ENCODE data around the gene ABCA5.
"Not testable (repeated sequence)": the region's sequence is repeated elsewhere in the genome, so short reads cannot be mapped to it uniquely, and the experiment has no call there.

Gene ABCA5

GRCh38 chr17:69198238-69198637 is 128.7 kb downstream of the ABCA5 start:
- no peak for DNase-seq

- not testable (repeated sequence) for DNase-seq
Observed at GRCh38 chr17:69196105-69196653, 130.8 kb downstream of the ABCA5 start.

All from midbrain (tissue), 1 donor.